B cell (primary cell): ENCODE results near the gene CBX4. TPM values are rescaled to one million over a fixed set of nuclear protein-coding genes. Genes with fewer than 3 reads are reported as not detected.

ENCODE experiments used
- ATAC-seq: fragments of 200-7000 bp; cut with Tn5 transposase; one replicate; pipeline ENCODE4 v1.10.0; 2021; ENCODE audit warnings: low read depth, mild to moderate bottlenecking, moderate number of reproducible peaks, moderate library complexity
- CTCF ChIA-PET: fragments of 350-600 bp; sonication (Branson Sonifier 250); formaldehyde crosslinking; loops from one replicate; lab custom pipeline; 2021; ENCODE audit warnings: antibody characterized with exemption, inconsistent platforms; lab: Charles Lee
- POLR2A ChIA-PET: fragments of 350-600 bp; sonication (Branson Sonifier 250); formaldehyde crosslinking; loops from one replicate; lab custom pipeline; 2021; ENCODE audit warnings: antibody characterized with exemption; lab: Charles Lee
- DNase-seq: peaks from one replicate; pipeline ENCODE4 v3.0.0; 2013
- H2AFZ ChIP-seq: 2 replicates; pipeline ENCODE4 v1.6.1; 2012; ENCODE audit warnings: mild to moderate bottlenecking, low read depth, low read length; ENCODE audit not compliant: insufficient read depth, poor library complexity, severe bottlenecking
- H3K27ac ChIP-seq, 2 donors: 1 replicate in 1 of 2; 2 replicates in 1 of 2; pipeline ENCODE4 v1.5.1; 2012 to 2013; ENCODE audit warnings: low read length in 2 of 2, mild to moderate bottlenecking in 2 of 2, moderate library complexity in 1 of 2
- H3K27me3 ChIP-seq, 4 experiments: fragments of 200-600 bp in 1 of 4; sonication (generic) in 1 of 4; replicated peaks in 1 of 4; 1 replicate in 2 of 4; 2 replicates in 2 of 4; pipeline versions ENCODE4 v1.6.1 to v1.7.0; 2013 to 2016; ENCODE audit warnings: low read length in 3 of 4, mild to moderate bottlenecking in 2 of 4, mixed read lengths in 1 of 4, moderate library complexity in 1 of 4; ENCODE audit not compliant: insufficient read depth in 4 of 4, control insufficient read depth in 3 of 4; ENCODE audit errors: control extremely low read depth in 1 of 4
- H3K36me3 ChIP-seq, 2 experiments: replicated peaks in 1 of 2; 1 replicate in 1 of 2; 2 replicates in 1 of 2; pipeline versions ENCODE4 v1.6.1 to v1.7.1; 2013; ENCODE audit warnings: low read length in 1 of 2; ENCODE audit not compliant: insufficient read depth in 2 of 2, control insufficient read depth in 1 of 2; ENCODE audit errors: control extremely low read depth in 1 of 2, extremely low read depth in 1 of 2
- H3K4me1 ChIP-seq, 2 donors: fragments of 200-600 bp in 1 of 2; sonication (generic) in 1 of 2; 1 replicate in 1 of 2; 2 replicates in 1 of 2; pipeline versions ENCODE4 v1.5.1 to v1.6.1; 2013 to 2017; ENCODE audit warnings: low read length in 2 of 2; ENCODE audit not compliant: control insufficient read depth in 2 of 2, insufficient read depth in 2 of 2
- H3K4me2 ChIP-seq: replicated peaks from 2 replicates; pipeline ENCODE3; 2012; ENCODE audit warnings: mild to moderate bottlenecking, low read depth, low read length; ENCODE audit not compliant: poor library complexity, severe bottlenecking
- H3K4me3 ChIP-seq, 5 experiments: fragments of 200-600 bp in 1 of 5; sonication (generic) in 1 of 5; 1 replicate in 3 of 5; 2 replicates in 2 of 5; pipeline versions ENCODE4 v1.5.1 to v1.7.0; 2011 to 2016; ENCODE audit warnings: low read length in 4 of 5, mild to moderate bottlenecking in 4 of 5, low read depth in 2 of 5, control low read depth in 1 of 5, moderate library complexity in 1 of 5; ENCODE audit not compliant: insufficient read depth in 1 of 5; ENCODE audit errors: control extremely low read depth in 1 of 5, extremely low read depth in 1 of 5
- H3K79me2 ChIP-seq: fragments of 200-600 bp; sonication (generic); one replicate; pipeline ENCODE4 v1.6.0; 2016; ENCODE audit warnings: low read length; ENCODE audit not compliant: control insufficient read depth, insufficient read depth
- H3K9ac ChIP-seq: fragments of 200-600 bp; sonication (generic); 2 replicates; pipeline ENCODE4 v1.6.1; 2017; ENCODE audit warnings: mild to moderate bottlenecking, low read length, moderate library complexity
- H3K9me3 ChIP-seq, 3 donors: one replicate each; pipeline versions ENCODE4 v1.6.1 to v1.7.1; 2013; ENCODE audit warnings: low read length in 2 of 3; ENCODE audit not compliant: control insufficient read depth in 2 of 3, insufficient read depth in 1 of 3; ENCODE audit errors: control extremely low read depth in 1 of 3
- H4K20me1 ChIP-seq: 2 replicates; pipeline ENCODE4 v1.6.0; 2012; ENCODE audit warnings: mild to moderate bottlenecking, low read length; ENCODE audit not compliant: insufficient read depth, control insufficient read depth, poor library complexity, severe bottlenecking
- H3K27ac Mint-ChIP-seq: one replicate; pipeline ENCODE4 v1.8.0; 2021; ENCODE audit warnings: mixed read lengths
- H3K27me3 Mint-ChIP-seq: one replicate; pipeline ENCODE4 v1.8.0; 2021; ENCODE audit warnings: mixed read lengths
- H3K4me1 Mint-ChIP-seq: one replicate; pipeline ENCODE4 v1.8.0; 2021; ENCODE audit warnings: mixed read lengths
- H3K4me3 Mint-ChIP-seq: one replicate; pipeline ENCODE4 v1.8.0; 2021; ENCODE audit warnings: mixed read lengths
- H3K9me3 Mint-ChIP-seq: one replicate; pipeline ENCODE4 v1.8.0; 2022; ENCODE audit warnings: mixed read lengths; ENCODE audit not compliant: insufficient read depth
- CTCF ChIP-seq: fragments of 200-600 bp; IDR thresholded peaks from one replicate; pipeline ENCODE4 v1.8.0; 2022; ENCODE audit warnings: antibody characterized with exemption, mild to moderate bottlenecking
- EZH2 ChIP-seq: IDR thresholded peaks from 2 replicates; pipeline ENCODE4 v1.6.1; 2012; ENCODE audit warnings: borderline replicate concordance, low read depth, mild to moderate bottlenecking, moderate library complexity, low read length; ENCODE audit not compliant: insufficient read depth, poor library complexity, severe bottlenecking
- WGBS: methylation state at CpG from one replicate; pipeline ENCODE4 v1.1.5; 2013; ENCODE audit warnings: missing lambda C conversion rate; ENCODE audit not compliant: insufficient coverage; 5-methylcytosine and 5-hydroxymethylcytosine counted together
- intact Hi-C: fragments of 100-400 bp; cut with micrococcal nuclease; formaldehyde crosslinking; loops from one replicate; pipeline ENCODE4 v1.10.0; 2022
- polyA plus RNA-seq: library from polyadenylated mRNA; depleted of rRNA; stranded (reverse); fragments of >200 nt; gene quantifications from 2 replicates; pipeline ENCODE4 v1.2.3, GENCODE V29; 2012
- total RNA-seq, 2 donors: library from RNA; stranded (reverse); fragments of 120-200 nt in 1 of 2; gene quantifications; 1 replicate in 1 of 2; 2 replicates in 1 of 2; pipeline versions ENCODE4 v1.2.3 to v1.2.4, GENCODE V29; 2013 to 2022

CBX4 gene
- total and polyA plus RNA-seq, 2 donors (not counting 1 experiment from before 2014, with no cell fraction given), result 81.9 to 115 TPM

DNA sequence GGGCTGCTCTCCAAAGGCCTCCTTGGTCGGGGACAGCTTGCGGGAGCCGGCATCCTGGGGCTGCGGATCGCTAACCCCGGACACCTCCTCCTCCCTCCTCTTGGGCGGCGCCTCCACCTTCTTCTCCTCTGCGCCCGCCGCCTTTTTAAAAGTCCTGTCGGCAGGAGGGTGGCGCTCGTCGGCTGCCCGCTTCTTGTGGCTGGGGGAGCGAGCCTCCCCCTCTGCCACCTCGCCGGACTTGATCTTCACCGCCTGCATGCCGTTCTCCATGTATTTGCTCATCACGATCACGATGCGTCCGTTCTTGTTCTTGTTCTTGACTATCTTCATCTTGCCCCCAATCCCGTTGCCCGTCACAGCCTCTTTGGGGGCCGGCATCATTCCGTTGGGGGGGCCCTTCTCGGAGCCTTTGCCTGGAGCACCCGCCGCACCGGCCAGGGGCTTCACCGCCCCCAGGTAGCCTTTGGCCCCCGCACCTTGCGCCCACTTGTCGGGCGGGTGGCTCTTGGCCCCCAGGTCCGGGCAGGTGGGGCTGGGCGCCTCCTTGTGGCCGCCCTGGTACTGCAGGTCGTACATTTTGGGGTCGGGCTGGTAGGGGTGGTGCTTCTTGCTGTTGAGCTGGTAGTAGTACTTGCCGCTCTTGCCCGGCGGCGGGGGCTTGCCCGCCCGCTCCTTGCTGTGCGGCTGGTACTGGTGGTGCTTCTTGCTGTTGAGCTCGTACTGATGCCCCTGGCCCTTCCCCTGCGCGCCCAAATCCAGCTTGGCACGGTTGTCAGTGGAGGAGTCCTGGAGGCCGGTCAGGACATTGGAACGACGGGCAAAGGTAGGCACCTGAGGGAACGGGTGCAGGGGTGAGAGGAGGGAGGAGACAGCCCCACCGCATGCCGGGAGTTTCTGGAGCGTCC, 4.4 kb downstream of the CBX4 start:
- Histone ChIP-seq H3K36me3 (peaks cover 0 to 34% of the 10 kb centered on the region in 2 experiments), H2AFZ (no peak overlapping the region), H3K4me1 (peaks cover 23 to 57% of the 10 kb centered on the region in 2 donors), H3K79me2 (peaks cover 44% of the 10 kb centered on the region), H3K27me3 (peaks cover 0 to 5% (median under 1%) of the 10 kb centered on the region in 4 experiments), H3K9ac (no peak overlapping the region), H4K20me1 (peaks cover 86% of the 10 kb centered on the region), H3K27ac (no peak overlapping the region), H3K9me3 (peaks cover 0 to 6% (median 0%) of the 10 kb centered on the region in 3 donors), H3K4me2 (no peak overlapping the region), H3K4me3 (no peak overlapping the region)
- Mint-ChIP-seq H3K9me3 (no peaks in the 10 kb centered on the region), H3K27ac (no peak overlapping the region), H3K4me1 (peaks cover 36% of the 10 kb centered on the region), H3K27me3 (no peaks in the 10 kb centered on the region), H3K4me3 (peak overlapping the region; percentile 37)
- TF ChIP-seq CTCF (peak; percentile 77), EZH2 (no peak)
- DNase-seq (peak; percentile 57), ATAC-seq (no peak)
- ChIA-PET POLR2A (interaction anchor here (0.7 to 1.4 kb wide), 2 partner anchors 14 to 30 kb away, joined by 3 to 4 read pairs; no protein-coding TSS in a partner anchor), CTCF (interaction anchor here (0.8 to 3.4 kb wide), 5 partner anchors 10 to 90 kb away, joined by 3 to 19 read pairs (median 5); no protein-coding TSS in a partner anchor)
- intact Hi-C loops, result loop anchor here (5.0 to 10.0 kb wide), 3 partner anchors 88 to 1700 kb away; partner anchors contain the start of genes ENPP7 and TMC8
- WGBS, result 96% methylated on average over 56 of the region's 61 CpGs
